Measurements from ENCODE around the gene DEFB132.
"Not testable (repeated sequence)": the region's sequence is repeated elsewhere in the genome, so short reads cannot be mapped to it uniquely, and the experiment has no call there.

DEFB132 gene, protein sequence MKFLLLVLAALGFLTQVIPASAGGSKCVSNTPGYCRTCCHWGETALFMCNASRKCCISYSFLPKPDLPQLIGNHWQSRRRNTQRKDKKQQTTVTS

DNA sequence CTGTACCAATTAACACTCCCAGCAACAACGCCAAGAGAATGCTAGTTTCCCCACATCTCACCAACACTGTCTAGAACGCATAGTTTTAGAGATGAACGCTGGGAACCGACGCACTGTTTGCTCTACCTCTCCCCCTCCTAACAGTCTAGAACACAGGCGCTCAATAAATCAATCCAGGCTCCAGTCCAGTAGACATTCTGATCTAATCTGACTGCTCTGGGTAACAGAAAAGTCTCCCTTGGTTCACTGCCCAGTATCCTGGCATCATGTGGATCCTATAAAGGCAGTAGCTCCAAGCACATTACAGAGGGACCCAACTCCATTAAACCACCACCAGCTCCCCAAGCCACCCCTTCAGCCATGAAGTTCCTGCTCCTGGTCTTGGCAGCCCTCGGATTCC lies at the start of gene DEFB132:
DEFB132 (plus strand) TSS at position 306 of the 400 bp plus-strand sequence; CDS start at position 361, 55 bp downstream.
- no peak for DNase-seq (ENCODE audit: low read depth in 2 of 2)

DNA sequence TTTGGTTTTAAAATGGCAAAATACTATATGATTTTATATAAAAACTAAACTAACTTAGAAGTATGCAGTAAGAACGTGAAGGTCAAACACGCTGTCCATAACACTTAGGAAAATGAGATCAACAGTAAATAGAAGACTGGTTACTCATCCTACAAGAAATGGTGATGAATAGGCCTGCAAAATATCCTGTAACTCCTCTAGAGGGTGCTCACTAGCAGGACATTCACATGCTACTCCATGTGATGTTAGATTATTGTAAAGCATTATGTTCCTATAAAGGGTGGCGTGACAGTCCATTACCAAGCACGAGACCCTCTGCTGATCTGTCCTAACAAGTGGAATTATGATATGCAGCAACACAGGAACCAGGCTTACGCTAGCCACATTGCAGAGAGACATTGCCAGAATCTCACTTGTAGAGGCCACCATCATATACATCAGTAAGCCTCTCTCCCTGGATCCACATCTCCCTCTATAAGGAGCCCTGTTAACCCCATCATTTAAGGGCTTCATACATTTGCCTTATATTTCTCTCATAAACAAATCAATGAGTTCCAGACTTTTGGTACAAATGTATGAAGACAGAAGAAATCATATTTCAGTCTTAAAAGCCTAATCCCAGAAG lies 48.5 kb upstream of the DEFB132 start:
- no peak for DNase-seq (ENCODE audit: low read depth in 2 of 2)

DNA sequence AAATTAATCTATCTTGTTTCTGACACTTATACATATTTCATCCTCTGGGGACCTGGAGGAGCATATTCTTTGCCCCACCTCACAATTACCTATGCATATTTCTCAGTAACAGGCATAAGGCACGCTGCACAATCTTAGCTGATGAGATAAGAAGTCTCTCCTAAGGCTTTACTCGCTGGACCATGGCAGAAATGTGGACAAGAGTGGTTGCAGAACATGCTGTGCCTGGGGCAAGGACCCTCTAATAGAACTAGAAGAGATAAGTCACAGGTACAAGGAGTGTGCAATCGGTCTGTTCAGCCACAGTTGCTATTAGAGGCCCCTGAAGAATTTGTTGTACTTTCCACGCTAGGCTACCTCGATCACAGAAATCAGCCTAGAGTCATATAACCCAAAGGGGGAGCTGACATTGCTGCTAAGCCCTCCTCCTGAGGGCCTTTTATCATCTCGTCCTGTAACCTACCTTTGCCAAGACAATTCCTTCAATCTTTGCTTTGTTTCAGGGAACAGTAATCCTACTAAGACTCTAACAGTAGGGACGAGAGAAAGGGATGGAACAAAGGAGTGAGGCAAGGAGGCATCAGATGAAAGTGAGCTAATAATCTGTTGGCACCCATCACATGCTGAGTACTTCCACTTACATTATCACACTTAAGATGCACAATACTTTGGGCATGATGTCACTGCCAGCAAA lies 46.6 kb upstream of the DEFB132 start:
- DNase-seq (ENCODE audit: low read depth in 2 of 2) = no peak

DNA sequence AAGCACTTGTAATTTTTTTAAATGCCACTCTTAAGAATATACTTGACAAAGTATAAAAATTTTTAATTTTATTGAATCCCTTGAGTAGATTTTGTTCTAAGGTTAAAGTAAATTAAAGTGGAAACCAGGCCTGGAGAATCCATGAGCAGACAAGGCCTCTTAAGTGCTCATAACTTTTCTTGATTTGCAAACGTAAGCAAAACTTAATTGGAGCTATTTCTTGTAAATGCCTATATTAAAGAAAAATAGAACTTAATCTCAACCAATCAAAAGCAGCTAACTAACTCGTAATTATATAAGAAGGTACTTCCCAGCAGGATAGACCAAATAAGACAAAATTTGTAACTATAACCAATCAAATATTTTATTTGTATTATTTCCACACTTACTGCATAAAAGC lies 43.1 kb upstream of the DEFB132 start:
- DNase-seq (ENCODE audit: low read depth in 2 of 2) = no peak

DNA sequence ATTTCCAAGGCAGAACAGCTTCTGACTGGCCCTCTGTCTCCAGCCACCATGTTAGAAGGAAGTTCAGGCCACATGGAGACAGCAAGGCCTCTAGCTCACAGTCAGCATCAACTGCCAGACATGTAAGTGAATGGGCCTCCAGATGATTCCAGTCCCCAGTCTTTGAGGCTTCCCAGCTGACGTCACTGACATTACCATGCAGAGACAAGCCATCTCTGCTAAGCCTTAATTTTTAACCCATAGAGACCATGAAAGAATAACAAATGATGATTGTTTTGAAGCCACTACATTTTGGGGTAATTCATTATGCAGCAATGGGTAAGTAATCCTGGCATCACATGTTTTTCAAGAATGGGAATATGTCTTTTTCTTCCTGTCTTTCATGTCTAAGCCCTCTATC lies 41.7 kb upstream of the DEFB132 start:
- DNase-seq (ENCODE audit: low read depth in 2 of 2) = no peak

DNA sequence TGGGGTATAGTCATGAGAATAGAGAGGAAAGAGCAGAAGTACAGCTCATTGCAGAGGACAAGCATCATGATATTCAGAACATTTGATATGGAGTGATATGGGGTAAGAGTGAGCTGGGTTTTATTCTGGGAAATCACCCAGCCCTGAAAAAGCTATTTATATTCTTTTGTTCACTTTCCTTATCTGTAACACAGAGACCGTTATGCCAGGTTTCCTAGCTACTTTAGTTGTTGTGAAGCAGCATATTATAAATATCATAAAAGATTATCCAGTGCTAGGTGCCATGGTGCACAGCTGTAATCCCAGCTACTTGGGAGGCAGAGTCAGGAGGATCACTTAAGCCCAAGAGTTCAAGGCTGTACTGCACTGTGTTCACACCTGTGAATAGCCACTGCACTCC lies 40.3 kb upstream of the DEFB132 start:
- no peak for DNase-seq (ENCODE audit: low read depth in 2 of 2)

DNA sequence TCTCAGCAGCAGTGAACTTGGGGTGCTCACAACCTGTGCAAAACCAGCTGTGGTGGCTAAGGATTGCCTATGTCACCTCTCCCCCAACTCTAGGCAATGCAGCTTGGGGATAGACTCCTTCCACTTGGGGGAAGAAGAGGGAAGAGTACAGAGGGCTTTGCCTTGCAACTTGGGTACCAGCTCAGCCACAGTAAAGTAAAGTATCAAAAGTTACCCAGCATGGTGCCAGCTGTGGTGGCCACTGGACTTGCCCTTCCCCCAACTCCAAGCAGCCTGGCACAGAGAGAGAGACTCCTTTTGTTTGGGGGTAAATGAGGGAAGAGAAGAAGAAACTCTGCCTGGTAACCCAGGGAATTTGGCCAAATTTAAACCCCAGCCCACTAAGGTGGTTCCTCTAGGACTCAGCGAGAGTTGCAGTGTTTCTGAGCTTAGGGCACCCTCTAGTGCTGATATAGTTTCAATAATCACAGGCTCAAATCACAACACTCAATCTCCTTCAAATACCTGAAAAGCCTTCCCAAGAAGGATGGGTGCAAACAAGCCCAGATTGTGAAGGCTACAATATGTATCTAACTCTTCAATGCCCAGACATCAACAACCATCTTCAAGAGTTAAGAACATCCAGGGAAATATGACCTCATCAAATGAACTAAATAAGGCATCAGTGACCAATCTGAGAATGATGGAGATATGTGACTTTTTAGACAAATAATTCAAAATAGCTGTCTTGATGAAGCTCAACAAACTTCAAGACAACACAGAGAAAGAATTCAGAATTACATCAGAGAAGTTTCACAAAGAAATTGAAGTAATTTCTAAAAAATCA lies 38.0 kb upstream of the DEFB132 start:
- no peak for DNase-seq (ENCODE audit: low read depth in 2 of 2)

DNA sequence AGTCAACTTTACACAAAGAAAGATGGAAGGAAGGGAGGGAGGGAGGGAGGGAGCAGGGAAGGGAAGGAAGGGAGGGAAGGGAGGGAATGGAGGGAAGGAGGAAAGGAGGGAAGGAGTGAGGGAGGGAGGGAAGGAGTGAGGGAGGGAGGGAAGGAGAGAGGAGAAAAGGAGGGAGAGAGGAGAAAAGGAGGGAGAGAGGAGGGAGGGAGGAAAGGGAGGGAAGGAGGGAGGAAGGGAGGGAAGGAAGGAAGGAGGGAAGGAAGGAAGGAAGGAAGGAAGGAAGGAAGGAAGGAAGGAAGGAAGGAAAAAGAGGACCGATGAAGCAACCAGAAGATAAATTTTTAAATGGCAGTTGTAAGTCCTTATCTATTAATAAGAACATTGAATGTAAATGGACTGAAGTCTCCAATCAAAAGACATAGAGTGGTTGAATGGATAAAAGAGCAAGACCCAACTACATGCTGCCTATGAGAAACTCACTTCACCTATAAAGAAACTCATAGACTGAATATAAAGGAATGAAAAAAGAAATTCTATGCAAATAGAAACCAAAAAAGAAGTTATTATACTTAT lies 36.2 kb upstream of the DEFB132 start:
- no peak for DNase-seq (ENCODE audit: low read depth in 2 of 2)

DNA sequence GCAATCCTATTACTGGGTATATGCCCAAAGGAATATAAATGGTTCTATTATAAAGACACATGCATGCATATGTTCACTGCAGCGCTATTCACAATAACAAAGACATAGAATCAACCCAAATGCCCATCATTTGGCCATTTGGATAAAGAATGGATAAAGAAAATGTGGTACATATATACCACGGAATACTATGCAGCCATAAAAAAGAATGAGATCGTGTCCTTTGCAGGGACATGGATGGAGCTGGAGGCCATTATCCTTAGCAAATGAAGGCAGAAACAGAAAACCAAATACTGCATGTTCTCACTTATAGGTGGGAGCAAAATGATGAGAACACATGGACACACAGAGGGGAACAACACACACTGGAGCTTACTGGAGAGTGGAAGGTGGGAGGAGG lies 31.6 kb upstream of the DEFB132 start:
- DNase-seq (ENCODE audit: low read depth in 2 of 2) = not testable (repeated sequence)

DNA sequence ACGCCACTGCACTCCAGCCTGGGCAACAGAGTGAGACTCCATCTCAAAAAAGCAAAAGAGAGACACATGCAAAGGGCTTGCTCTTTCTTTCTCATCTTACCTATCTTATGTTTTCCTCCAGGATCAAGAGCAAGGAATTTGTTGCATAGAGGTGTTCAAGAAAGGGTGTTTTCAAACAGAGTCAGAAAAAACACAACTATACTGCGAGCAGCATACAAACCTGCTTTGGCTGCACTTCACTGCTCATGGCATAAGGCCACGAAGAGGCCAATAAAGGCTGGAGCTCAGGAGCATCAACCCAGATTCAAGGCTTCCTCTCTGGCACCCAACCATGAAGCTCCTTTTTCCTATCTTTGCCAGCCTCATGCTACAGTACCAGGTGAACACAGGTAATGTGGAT lies 30.6 kb upstream of the DEFB132 start, which contains the start of gene DEFB129:
DEFB129 (plus strand) TSS at position 301 of the 400 bp plus-strand sequence; CDS start at position 332, 31 bp downstream.
- DNase-seq (ENCODE audit: low read depth in 2 of 2) = no peak

DNA sequence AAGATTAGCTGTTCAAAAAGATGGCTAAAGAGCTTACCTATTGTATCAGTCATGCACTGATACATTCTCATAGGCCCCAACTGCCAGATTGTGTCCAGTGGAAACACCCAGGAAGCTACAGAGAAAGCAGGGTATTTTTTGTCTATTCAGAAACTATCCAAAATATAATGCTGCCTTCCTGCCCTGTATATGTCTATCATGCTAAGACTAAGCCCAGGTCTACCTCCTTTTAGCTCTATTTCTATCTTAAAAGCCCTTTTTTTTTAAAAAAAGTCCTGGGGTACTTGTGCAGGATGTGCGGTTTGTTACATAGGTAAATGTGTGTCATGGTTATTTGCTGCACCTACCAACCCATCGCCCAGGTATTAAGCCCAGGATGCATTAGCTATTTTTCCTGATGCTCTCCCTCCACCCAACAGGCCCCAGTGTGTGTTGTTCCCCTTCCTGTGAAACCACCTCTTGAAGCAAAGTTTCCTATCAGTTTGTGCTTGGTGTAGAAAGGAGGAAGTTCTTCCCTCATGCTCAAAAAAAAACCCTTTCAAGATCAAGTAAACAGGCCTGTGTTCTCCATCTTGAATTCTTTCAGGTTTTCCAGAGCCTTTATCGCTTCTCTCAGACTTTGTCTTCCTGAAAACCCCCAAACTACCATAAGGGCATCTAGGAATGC lies 30.0 kb upstream of the DEFB132 start:
- DNase-seq (ENCODE audit: low read depth in 2 of 2) = no peak

DNA sequence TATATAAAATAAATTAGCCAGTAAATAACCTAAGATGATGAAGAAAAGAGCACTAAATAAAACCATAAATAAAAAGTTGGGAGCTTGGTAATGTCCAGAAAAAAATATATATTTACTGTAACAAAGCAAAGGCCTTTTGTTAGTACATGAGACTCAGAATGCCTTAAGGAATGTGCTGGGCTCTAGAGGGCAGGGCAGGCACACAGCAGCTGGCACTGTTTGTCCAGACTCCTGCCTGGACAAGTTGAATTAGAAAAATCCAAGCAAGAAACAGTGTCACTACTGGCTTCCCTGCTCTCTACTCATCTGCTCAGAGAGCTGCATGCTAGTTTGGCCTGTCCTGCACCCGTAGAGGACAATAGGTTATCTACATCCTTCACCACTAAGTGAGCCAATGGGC lies 21.6 kb upstream of the DEFB132 start:
- no peak for DNase-seq (ENCODE audit: low read depth in 2 of 2)

DNA sequence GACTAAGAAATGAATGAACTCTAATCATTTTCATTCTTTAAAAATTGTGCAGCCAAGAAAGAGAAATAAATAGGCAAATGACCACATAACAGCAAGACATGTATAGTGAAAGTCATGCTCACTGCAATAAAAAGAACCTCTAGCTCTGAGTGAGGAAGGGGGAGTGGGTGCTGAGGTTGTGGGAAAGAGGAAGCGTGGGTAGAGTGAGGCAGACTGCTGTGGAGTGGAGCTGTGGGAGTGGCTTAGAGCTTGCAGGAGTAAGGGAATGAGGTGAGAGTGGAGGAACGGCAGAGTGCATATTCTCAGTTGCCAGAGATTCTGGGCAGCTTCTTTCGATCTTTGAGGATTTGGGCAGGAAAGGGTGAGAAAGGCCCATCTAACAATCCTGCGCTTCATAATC lies 20.0 kb upstream of the DEFB132 start:
- DNase-seq (ENCODE audit: low read depth in 2 of 2) = peak in 1 of 2 donors; percentile 13

DNA sequence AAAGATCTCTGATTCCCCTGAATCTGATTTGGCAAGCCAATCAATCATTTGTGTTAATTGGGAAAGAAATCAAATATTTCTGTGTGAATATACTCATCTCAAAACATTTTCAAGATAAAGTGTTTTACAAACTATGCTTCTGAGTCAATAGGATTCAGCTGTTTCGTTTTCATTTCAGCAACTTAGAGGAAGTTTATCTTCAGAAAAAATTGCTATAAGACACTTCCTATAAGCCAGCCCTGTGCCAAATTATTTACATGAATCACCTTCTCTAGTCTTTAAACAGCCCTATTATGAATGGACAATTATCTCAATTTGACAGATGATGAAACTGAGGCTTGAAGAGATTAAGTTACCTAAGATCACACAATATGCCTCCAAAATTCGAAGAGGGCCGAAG lies 19.6 kb upstream of the DEFB132 start:
- no peak for DNase-seq (ENCODE audit: low read depth in 2 of 2)

DNA sequence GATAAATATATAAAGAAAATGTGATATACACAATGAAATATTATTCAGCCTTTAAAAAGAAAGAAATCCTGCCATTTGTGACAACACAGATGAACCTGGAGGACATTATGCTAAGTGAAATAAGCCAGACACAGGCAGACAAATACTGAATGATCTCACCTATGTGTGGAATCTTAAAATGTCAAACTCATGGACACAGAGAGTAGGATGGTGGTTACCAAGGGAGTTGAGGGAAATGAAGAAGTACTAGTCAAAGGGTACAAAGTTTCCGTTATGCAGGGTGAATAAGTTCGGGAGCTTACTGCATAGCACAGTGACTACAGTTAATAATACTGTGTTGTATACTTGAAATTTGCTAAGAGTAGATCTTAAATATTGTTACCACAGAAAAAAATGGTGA lies 14.6 kb upstream of the DEFB132 start:
- no peak for DNase-seq (ENCODE audit: low read depth in 2 of 2)

DNA sequence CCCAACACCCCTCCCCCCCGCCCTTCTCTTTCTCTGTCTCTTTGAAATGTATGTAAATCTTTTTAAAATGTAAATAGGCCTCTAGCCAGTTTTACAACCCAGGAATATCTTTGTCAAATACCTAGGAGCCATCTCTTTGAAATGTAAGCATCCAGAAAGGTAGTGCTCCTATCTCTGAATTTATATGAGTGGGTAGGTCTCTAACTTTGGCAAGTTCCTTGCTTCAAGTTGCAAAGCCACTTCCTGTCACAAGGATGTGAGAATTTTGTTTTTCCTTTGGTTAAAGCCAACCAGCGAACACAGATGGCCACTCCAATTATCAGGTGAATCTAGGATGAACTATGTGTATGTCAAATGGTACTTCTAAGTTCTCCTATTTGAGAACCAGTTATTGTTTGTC lies 6.2 kb upstream of the DEFB132 start:
- no peak for DNase-seq (ENCODE audit: low read depth in 2 of 2)

DNA sequence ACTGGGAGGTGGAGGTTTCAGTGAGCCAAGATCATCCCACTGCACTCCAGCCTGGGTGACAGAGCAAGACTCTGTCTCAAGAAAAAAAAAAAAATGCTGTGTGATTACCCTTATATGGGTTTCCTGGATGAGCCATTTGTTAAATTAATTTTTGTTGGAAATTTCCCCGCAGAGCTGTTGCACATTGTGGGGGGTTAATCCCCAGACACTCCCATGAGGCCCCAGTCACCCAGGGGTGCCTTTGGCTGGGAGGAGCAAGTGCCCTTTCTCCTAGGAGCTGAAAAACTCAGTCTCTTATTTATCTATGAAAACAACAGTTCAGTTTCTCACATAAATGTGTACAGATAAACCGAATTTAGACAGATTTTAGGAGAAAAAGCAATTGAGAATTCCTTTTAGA lies 4.7 kb upstream of the DEFB132 start:
- no peak for DNase-seq (ENCODE audit: low read depth in 2 of 2)

DNA sequence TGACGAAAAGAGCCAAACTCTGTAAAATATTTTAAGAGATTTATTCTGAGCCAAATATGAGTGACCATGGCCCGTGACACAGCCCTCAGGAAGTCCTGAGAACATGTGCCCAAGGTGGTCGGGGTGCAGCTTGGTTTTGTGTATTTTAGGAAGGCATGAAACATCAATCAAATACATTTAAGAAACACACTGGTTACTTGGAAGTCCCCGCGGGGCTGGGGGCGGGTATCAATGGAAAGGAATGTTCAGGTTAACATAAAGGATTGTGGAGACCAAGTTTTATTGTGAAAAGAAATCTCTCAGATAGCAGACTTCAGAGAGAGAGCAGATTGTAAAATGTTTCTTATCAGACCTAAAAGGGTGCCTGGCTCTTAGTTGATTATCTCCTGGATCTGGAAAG lies 4.1 kb upstream of the DEFB132 start:
- not testable (repeated sequence) for DNase-seq (ENCODE audit: low read depth in 2 of 2)

DNA sequence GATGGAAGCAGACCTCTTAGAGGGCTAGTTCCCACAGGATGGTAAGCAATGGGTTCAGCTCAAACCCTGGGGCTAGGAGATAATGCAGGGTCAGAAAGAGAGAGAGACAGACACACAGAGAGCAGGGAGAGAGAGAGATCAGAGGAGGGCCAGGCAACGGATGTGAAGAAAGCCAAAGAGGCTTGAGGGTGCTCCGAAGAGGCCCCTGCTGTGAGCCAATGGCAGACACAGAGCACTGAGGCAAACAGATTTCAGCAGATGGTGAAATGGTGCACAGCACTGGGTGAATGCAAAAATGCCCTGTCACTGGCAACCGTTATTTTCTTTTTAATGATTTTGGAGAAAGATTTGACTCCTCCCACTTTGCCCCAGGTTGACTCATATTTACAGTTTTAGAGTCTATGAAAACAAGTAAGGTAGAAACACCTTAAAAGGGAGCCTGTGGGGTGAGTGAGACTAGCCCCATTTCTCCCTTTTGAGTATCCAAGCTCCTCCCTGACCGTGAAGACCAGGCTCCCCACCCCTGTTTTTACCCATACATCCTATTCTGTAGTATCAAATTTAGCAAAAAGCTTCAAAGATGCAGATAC lies 840 bp downstream of the DEFB132 start:
- DNase-seq (ENCODE audit: low read depth in 2 of 2) = no peak

DNA sequence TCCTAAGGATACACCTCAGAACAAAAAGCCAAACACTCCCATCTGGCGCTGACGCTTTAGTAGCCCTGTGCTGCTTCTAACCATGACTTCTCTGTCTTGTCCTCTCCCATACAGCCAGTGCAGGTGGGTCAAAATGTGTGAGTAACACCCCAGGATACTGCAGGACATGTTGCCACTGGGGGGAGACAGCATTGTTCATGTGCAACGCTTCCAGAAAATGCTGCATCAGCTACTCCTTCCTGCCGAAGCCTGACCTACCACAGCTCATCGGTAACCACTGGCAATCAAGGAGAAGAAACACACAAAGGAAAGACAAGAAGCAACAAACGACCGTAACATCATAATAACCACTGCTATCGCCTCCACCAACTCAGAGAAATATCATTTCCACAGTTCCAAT lies 1.4 kb downstream of the DEFB132 start:
- DNase-seq (ENCODE audit: low read depth in 2 of 2) = no peak

DNA sequence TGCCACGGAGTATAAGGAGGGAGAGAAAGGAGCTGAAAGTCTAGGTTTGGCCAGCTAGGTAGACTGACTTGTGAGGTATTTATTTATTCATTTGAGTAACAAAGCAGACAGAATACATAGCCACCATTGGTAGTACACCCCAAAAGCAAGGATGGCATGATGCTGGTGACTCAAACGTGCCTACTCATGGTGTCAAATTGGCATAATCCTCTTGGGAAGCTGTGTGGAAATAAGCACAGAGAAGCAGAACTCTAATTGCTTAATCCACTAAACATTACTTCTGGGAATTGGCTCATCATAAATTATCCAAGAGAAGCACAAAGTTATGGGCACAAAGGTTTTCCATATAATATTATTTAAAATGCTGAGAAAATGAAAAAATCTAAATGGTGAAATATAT lies 2.5 kb downstream of the DEFB132 start:
- no peak for DNase-seq (ENCODE audit: low read depth in 2 of 2)
